ENCODE results near the gene GTF2H1.

- TF ChIP-seq POLR2A (IDR thresholded peaks at IDR 0.05) (no peak), CTCF (IDR thresholded peaks at IDR 0.05) (no peak)
These were observed 2.5 kb upstream of the GTF2H1 start for GRCh38 chr11:18319914-18320313.
